Parathyroid adenoma (tissue), 2 donors: ENCODE measurements around the gene PEX11A.

ENCODE experiments used
- H2AFZ ChIP-seq: fragments of 300-600 bp; sonication (generic); one replicate; pipeline ENCODE4 v1.7.0; 2017; ENCODE audit warnings: antibody characterized with exemption, mild to moderate bottlenecking
- H3K27ac ChIP-seq: fragments of 300-600 bp; sonication (generic); one replicate; pipeline ENCODE4 v1.7.0; 2017
- H3K27me3 ChIP-seq: fragments of 300-600 bp; sonication (generic); one replicate; pipeline ENCODE4 v1.7.0; 2017; ENCODE audit warnings: low read length; ENCODE audit not compliant: control insufficient read depth, insufficient read depth
- H3K36me3 ChIP-seq: fragments of 300-600 bp; sonication (generic); one replicate; pipeline ENCODE4 v1.7.0; 2017; ENCODE audit warnings: low read length; ENCODE audit not compliant: control insufficient read depth, insufficient read depth
- H3K4me1 ChIP-seq: fragments of 300-600 bp; sonication (generic); one replicate; pipeline ENCODE4 v1.7.0; 2017; ENCODE audit warnings: control low read depth
- H3K4me2 ChIP-seq: fragments of 300-600 bp; sonication (generic); one replicate; pipeline ENCODE4 v1.7.0; 2017; ENCODE audit warnings: low read length
- H3K4me3 ChIP-seq: fragments of 300-600 bp; sonication (generic); one replicate; pipeline ENCODE4 v1.7.0; 2017; ENCODE audit warnings: low read depth, low read length
- H3K79me2 ChIP-seq: fragments of 300-600 bp; sonication (generic); one replicate; pipeline ENCODE4 v1.7.0; 2017; ENCODE audit warnings: control low read depth
- H3K9ac ChIP-seq: fragments of 300-600 bp; sonication (generic); one replicate; pipeline ENCODE4 v1.7.0; 2017; ENCODE audit warnings: mild to moderate bottlenecking
- H3K9me3 ChIP-seq: fragments of 300-600 bp; sonication (generic); one replicate; pipeline ENCODE4 v1.7.0; 2017; ENCODE audit warnings: low read length; ENCODE audit not compliant: control insufficient read depth
- TF ChIP-seq, protein P1 (sequence below): fragments of 300-600 bp; sonication (generic); IDR thresholded peaks from one replicate; pipeline ENCODE4 v1.7.0; 2017; ENCODE audit warnings: antibody characterized with exemption, mild to moderate bottlenecking
- donor health status: primary hyperparathyroidism.

PEX11A gene

DNA sequence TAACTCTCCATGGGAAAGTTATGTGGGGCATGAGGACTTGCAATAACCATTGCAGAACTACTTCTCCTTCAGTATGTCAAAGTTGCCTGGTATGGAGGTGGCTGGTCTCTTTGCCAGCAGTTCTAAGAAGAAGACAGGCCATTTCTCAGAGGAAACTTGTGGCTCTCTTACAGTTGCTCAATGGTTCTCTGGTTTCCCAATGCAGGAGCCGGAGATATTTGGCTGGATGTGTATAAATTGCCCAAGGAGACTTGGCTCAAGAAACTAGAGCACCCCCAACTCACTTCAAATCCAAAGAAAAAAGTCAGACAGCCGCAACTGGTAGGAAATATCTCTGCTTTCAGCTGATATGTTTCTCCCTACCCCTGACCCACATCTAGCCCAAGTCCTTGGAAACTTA lies 24.2 kb upstream of the PEX11A start:
- Histone ChIP-seq H3K27me3 (no peaks in the 10 kb centered on the region), H3K4me1 (no peaks in the 10 kb centered on the region), H3K36me3 (no peaks in the 10 kb centered on the region), H3K79me2 (no peaks in the 10 kb centered on the region), H2AFZ (no peak overlapping the region), H3K4me3 (no peak overlapping the region), H3K4me2 (no peak overlapping the region), H3K27ac (no peak overlapping the region), H3K9ac (no peak overlapping the region), H3K9me3 (no peaks in the 10 kb centered on the region)
- TF ChIP-seq, protein P1, sequence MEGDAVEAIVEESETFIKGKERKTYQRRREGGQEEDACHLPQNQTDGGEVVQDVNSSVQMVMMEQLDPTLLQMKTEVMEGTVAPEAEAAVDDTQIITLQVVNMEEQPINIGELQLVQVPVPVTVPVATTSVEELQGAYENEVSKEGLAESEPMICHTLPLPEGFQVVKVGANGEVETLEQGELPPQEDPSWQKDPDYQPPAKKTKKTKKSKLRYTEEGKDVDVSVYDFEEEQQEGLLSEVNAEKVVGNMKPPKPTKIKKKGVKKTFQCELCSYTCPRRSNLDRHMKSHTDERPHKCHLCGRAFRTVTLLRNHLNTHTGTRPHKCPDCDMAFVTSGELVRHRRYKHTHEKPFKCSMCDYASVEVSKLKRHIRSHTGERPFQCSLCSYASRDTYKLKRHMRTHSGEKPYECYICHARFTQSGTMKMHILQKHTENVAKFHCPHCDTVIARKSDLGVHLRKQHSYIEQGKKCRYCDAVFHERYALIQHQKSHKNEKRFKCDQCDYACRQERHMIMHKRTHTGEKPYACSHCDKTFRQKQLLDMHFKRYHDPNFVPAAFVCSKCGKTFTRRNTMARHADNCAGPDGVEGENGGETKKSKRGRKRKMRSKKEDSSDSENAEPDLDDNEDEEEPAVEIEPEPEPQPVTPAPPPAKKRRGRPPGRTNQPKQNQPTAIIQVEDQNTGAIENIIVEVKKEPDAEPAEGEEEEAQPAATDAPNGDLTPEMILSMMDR = no peak

- Histone ChIP-seq H3K4me3 (no peak overlapping the region), H3K9ac (no peak overlapping the region), H3K4me2 (no peak overlapping the region), H3K79me2 (no peaks in the 10 kb centered on the region), H3K4me1 (no peaks in the 10 kb centered on the region), H3K9me3 (no peaks in the 10 kb centered on the region), H2AFZ (no peak overlapping the region), H3K36me3 (no peaks in the 10 kb centered on the region), H3K27ac (no peak overlapping the region), H3K27me3 (no peaks in the 10 kb centered on the region)
- TF ChIP-seq, protein P1 = no peak
These were observed 17.0 kb upstream of the PEX11A start for GRCh38 chr15:89707577-89707976.

GRCh38 chr15:89704411-89704810 lies 13.9 kb upstream of the PEX11A start:
- H3K9ac ChIP-seq = no peak overlapping the region

GRCh38 chr15:89695198-89695597 lies 4.6 kb upstream of the PEX11A start:
- TF ChIP-seq, protein P1 = no peak
- H3K9me3 ChIP-seq = no peaks in the 10 kb centered on the region
- peaks cover 2% of the 10 kb centered on the region for H3K4me1 ChIP-seq
- H2AFZ ChIP-seq = no peak overlapping the region
- no peaks in the 10 kb centered on the region for H3K27me3 ChIP-seq
- no peak overlapping the region for H3K4me3 ChIP-seq
- H3K79me2 ChIP-seq = no peaks in the 10 kb centered on the region
- no peaks in the 10 kb centered on the region for H3K36me3 ChIP-seq
- H3K4me2 ChIP-seq = no peak overlapping the region
- H3K9ac ChIP-seq = no peak overlapping the region
- no peak overlapping the region for H3K27ac ChIP-seq

More at GRCh38 chr15:89704411-89704810, 13.9 kb upstream of the PEX11A start:
- Histone ChIP-seq H3K4me1 (no peaks in the 10 kb centered on the region), H3K4me3 (no peak overlapping the region), H3K27ac (no peak overlapping the region), H3K79me2 (no peaks in the 10 kb centered on the region), H3K27me3 (no peaks in the 10 kb centered on the region), H3K9me3 (no peaks in the 10 kb centered on the region), H2AFZ (no peak overlapping the region), H3K4me2 (no peak overlapping the region), H3K36me3 (no peaks in the 10 kb centered on the region)
- TF ChIP-seq, protein P1 = no peak

- Histone ChIP-seq H2AFZ (no peak overlapping the region), H3K4me1 (peaks cover 2% of the 10 kb centered on the region), H3K36me3 (no peaks in the 10 kb centered on the region), H3K27me3 (no peaks in the 10 kb centered on the region), H3K9ac (no peak overlapping the region), H3K4me3 (no peak overlapping the region), H3K27ac (no peak overlapping the region), H3K79me2 (peaks cover 4% of the 10 kb centered on the region), H3K4me2 (no peak overlapping the region), H3K9me3 (no peaks in the 10 kb centered on the region)
- TF ChIP-seq, protein P1 = no peak
These were observed 3.1 kb upstream of the PEX11A start for GRCh38 chr15:89693696-89694095.
